KMS-11 (cell line): Measurements from ENCODE around the gene GRK5.

Experiments
- H2AFZ ChIP-seq: fragments of 200-600 bp; sonication (generic); 2 replicates; pipeline ENCODE4 v1.6.1; 2016; ENCODE audit warnings: antibody characterized with exemption, mixed run types, low read depth
- H3K27ac ChIP-seq: fragments of 200-600 bp; sonication (generic); 2 replicates; pipeline ENCODE4 v1.6.1; 2016; ENCODE audit warnings: mild to moderate bottlenecking, mixed run types
- H3K27me3 ChIP-seq: fragments of 200-600 bp; sonication (generic); 2 replicates; pipeline ENCODE4 v1.6.1; 2017; ENCODE audit warnings: mild to moderate bottlenecking, low read depth, mixed run types, moderate library complexity; ENCODE audit not compliant: insufficient read depth
- H3K36me3 ChIP-seq: fragments of 200-600 bp; sonication (generic); 2 replicates; pipeline ENCODE4 v1.6.1; 2017; ENCODE audit warnings: mild to moderate bottlenecking, mixed run types; ENCODE audit not compliant: insufficient read depth
- H3K4me1 ChIP-seq: fragments of 200-600 bp; sonication (generic); 2 replicates; pipeline ENCODE4 v1.6.1; 2016; ENCODE audit warnings: mild to moderate bottlenecking, low read depth, mixed run types; ENCODE audit not compliant: poor library complexity, severe bottlenecking
- H3K4me2 ChIP-seq: fragments of 200-600 bp; sonication (generic); 2 replicates; pipeline ENCODE4 v1.7.0; 2016; ENCODE audit warnings: mild to moderate bottlenecking, mixed run types
- H3K4me3 ChIP-seq: fragments of 200-600 bp; sonication (generic); IDR thresholded peaks from 2 replicates; pipeline ENCODE4 v1.6.1; 2017; ENCODE audit warnings: low read depth, low read length, mixed read lengths; ENCODE audit not compliant: insufficient read depth
- H3K79me2 ChIP-seq: fragments of 200-600 bp; sonication (generic); 2 replicates; pipeline ENCODE4 v1.6.1; 2016; ENCODE audit warnings: low read depth, mixed run types; ENCODE audit not compliant: insufficient read depth
- H3K9ac ChIP-seq: fragments of 200-600 bp; sonication (generic); 2 replicates; pipeline ENCODE4 v1.6.1; 2016; ENCODE audit warnings: mild to moderate bottlenecking, mixed run types
- H4K20me1 ChIP-seq: fragments of 200-600 bp; sonication (generic); 2 replicates; pipeline ENCODE4 v1.6.1; 2016; ENCODE audit warnings: mild to moderate bottlenecking, mixed run types; ENCODE audit not compliant: insufficient read depth
- TF ChIP-seq, protein P1 (sequence below): fragments of 200-600 bp; sonication (generic); conservative IDR thresholded peaks from 2 replicates; pipeline ENCODE4 v1.6.1; 2017; ENCODE audit warnings: low read depth, mild to moderate bottlenecking, antibody characterized with exemption, low read length, moderate library complexity, mixed read lengths

The GRK5 gene

GRCh38 chr10:119441151-119441821 is 233.9 kb downstream of the GRK5 start:
- H3K9ac ChIP-seq, result no peak overlapping the region
- H3K4me2 ChIP-seq, result no peak overlapping the region
- no peaks in the 10 kb centered on the region for H4K20me1 ChIP-seq
- TF ChIP-seq, protein P1, sequence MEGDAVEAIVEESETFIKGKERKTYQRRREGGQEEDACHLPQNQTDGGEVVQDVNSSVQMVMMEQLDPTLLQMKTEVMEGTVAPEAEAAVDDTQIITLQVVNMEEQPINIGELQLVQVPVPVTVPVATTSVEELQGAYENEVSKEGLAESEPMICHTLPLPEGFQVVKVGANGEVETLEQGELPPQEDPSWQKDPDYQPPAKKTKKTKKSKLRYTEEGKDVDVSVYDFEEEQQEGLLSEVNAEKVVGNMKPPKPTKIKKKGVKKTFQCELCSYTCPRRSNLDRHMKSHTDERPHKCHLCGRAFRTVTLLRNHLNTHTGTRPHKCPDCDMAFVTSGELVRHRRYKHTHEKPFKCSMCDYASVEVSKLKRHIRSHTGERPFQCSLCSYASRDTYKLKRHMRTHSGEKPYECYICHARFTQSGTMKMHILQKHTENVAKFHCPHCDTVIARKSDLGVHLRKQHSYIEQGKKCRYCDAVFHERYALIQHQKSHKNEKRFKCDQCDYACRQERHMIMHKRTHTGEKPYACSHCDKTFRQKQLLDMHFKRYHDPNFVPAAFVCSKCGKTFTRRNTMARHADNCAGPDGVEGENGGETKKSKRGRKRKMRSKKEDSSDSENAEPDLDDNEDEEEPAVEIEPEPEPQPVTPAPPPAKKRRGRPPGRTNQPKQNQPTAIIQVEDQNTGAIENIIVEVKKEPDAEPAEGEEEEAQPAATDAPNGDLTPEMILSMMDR, result no peak
- no peaks in the 10 kb centered on the region for H3K79me2 ChIP-seq
- no peak overlapping the region for H3K4me3 ChIP-seq
- H3K4me1 ChIP-seq, result no peaks in the 10 kb centered on the region
- no peaks in the 10 kb centered on the region for H3K36me3 ChIP-seq
- no peaks in the 10 kb centered on the region for H3K27me3 ChIP-seq
- H3K27ac ChIP-seq, result no peak overlapping the region
- no peak overlapping the region for H2AFZ ChIP-seq

GRCh38 chr10:119441921-119442757 is 234.8 kb downstream of the GRK5 start:
- no peak overlapping the region for H3K9ac ChIP-seq
- H3K4me2 ChIP-seq, result no peak overlapping the region
- H3K36me3 ChIP-seq, result no peaks in the 10 kb centered on the region
- no peak overlapping the region for H3K4me3 ChIP-seq
- no peak overlapping the region for H3K27ac ChIP-seq
- no peaks in the 10 kb centered on the region for H3K79me2 ChIP-seq
- TF ChIP-seq, protein P1, result no peak
- H3K27me3 ChIP-seq, result no peaks in the 10 kb centered on the region
- no peaks in the 10 kb centered on the region for H4K20me1 ChIP-seq
- H2AFZ ChIP-seq, result no peak overlapping the region
- H3K4me1 ChIP-seq, result no peaks in the 10 kb centered on the region

GRCh38 chr10:119442758-119443060 is 235.3 kb downstream of the GRK5 start:
- Histone ChIP-seq H3K36me3 (no peaks in the 10 kb centered on the region), H3K4me2 (no peak overlapping the region), H3K9ac (no peak overlapping the region), H3K4me1 (no peaks in the 10 kb centered on the region), H2AFZ (no peak overlapping the region), H3K79me2 (no peaks in the 10 kb centered on the region), H3K27me3 (no peaks in the 10 kb centered on the region), H3K4me3 (no peak overlapping the region), H4K20me1 (no peaks in the 10 kb centered on the region), H3K27ac (no peak overlapping the region)
- TF ChIP-seq, protein P1, result no peak

- no peak overlapping the region for H3K4me3 ChIP-seq
- H3K79me2 ChIP-seq, result no peaks in the 10 kb centered on the region
- H3K27me3 ChIP-seq, result no peaks in the 10 kb centered on the region
- H3K9ac ChIP-seq, result no peak overlapping the region
- no peaks in the 10 kb centered on the region for H4K20me1 ChIP-seq
- no peak overlapping the region for H2AFZ ChIP-seq
- H3K27ac ChIP-seq, result no peak overlapping the region
- H3K36me3 ChIP-seq, result no peaks in the 10 kb centered on the region
- no peak overlapping the region for H3K4me2 ChIP-seq
- H3K4me1 ChIP-seq, result no peaks in the 10 kb centered on the region
- TF ChIP-seq, protein P1, result no peak
Observed at GRCh38 chr10:119443441-119443840, 236.1 kb downstream of the GRK5 start.
